ENCODE measurements around the gene RGS13.

GRCh38 chr1:192635939-192636338 is at the start of gene RGS13:
- TF ChIP-seq CTCF (IDR thresholded peaks at IDR 0.05) (no peak), POLR2A (IDR thresholded peaks at IDR 0.05) (no peak)
